Spinal cord (tissue), 10 donors: ENCODE measurements around the gene SGCA. TPM values are rescaled to one million over a fixed set of nuclear protein-coding genes. Genes with fewer than 3 reads are reported as not detected.
A peak's percentile ranks its signal among the peaks of the same experiment; 100 is the strongest.

Experiments used
- DNase-seq, 6 donors: peaks; one replicate each; pipeline versions ENCODE4 v3.0.0 to v3.0.0-alpha.2; 2013 to 2015; ENCODE audit warnings: low spot score in 6 of 6, low read depth in 4 of 6
- H3K27ac ChIP-seq: one replicate; pipeline ENCODE4 v1.5.1; 2013; ENCODE audit warnings: low read depth, low read length, control low read depth
- H3K27me3 ChIP-seq: one replicate; pipeline ENCODE4 v1.6.1; 2013; ENCODE audit warnings: low read length; ENCODE audit not compliant: control insufficient read depth, insufficient read depth
- H3K36me3 ChIP-seq: one replicate; pipeline ENCODE4 v1.6.1; 2013; ENCODE audit warnings: low read length; ENCODE audit not compliant: control insufficient read depth, insufficient read depth
- H3K4me1 ChIP-seq: one replicate; pipeline ENCODE4 v1.6.1; 2013; ENCODE audit warnings: low read length; ENCODE audit not compliant: control insufficient read depth, insufficient read depth
- H3K4me3 ChIP-seq: one replicate; pipeline ENCODE4 v1.5.1; 2013; ENCODE audit warnings: low read depth, low read length, control low read depth
- H3K9me3 ChIP-seq: one replicate; pipeline ENCODE4 v1.6.1; 2013; ENCODE audit warnings: low read length; ENCODE audit not compliant: control insufficient read depth, insufficient read depth
- WGBS: methylation state at CpG from one replicate; pipeline ENCODE4 v1.1.5; 2013; ENCODE audit warnings: missing lambda C conversion rate; ENCODE audit not compliant: insufficient coverage; 5-methylcytosine and 5-hydroxymethylcytosine counted together
- polyA plus RNA-seq, 2 donors: library from polyadenylated mRNA; unstranded; fragments of 120-200 nt; gene quantifications; one replicate each; pipeline ENCODE4 v1.2.1, GENCODE V29; 2013; ENCODE audit not compliant: insufficient read length in 2 of 2
- total RNA-seq, 2 donors: library from RNA; depleted of rRNA in 1 of 2; stranded (reverse); fragments of 120-200 nt in 1 of 2; fragments of >200 nt in 1 of 2; gene quantifications; one replicate each; pipeline versions ENCODE4 v1.2.3 to v1.2.4, GENCODE V29; 2013 to 2014
- donor health status: healthy.

SGCA gene
- total and polyA plus RNA-seq, 4 donors = 0.72 to 3.0 (median 1.2) TPM

DNA sequence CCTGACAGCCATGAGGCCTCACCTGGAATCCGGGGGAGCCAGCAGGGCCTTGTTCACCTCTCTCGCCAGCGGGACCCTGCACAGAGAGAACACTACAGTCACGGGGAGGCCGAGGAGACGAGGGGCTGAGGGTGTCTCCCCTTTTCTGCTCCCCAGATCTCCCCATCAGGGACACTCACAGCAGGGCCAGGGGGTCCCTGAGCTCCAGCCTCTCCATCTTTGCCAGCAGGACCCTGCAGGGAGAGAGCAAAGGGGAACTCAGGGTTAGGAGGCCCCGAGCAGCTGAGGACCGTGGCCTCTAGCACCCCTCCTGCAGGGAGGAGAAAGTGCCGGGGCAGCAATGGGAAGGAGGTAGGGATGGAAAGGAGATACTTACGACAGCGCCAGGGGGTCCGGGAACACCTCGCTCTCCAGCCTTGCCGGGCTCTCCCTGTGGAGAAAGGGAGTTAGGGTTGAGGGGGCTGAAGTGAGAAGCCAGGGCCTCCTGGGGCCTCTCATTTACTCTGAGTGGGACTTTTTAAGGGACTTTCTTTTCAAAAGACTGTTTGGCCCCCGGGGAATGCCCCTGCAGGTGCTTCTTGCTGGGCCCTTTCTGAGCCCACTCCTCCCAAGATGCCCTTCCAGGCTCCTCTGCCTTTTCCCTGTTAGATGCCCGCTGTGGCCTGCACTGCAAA lies 26.9 kb downstream of the SGCA start:
- no peaks in the 10 kb centered on the region for H3K27me3 ChIP-seq
- H3K4me3 ChIP-seq = no peak overlapping the region
- H3K27ac ChIP-seq = peak overlapping the region; percentile 52
- H3K9me3 ChIP-seq = no peaks in the 10 kb centered on the region
- no peaks in the 10 kb centered on the region for H3K36me3 ChIP-seq
- peaks cover 7% of the 10 kb centered on the region for H3K4me1 ChIP-seq
- WGBS = 85% methylated on average over 16 of the region's 16 CpGs
- no peak for DNase-seq

DNA sequence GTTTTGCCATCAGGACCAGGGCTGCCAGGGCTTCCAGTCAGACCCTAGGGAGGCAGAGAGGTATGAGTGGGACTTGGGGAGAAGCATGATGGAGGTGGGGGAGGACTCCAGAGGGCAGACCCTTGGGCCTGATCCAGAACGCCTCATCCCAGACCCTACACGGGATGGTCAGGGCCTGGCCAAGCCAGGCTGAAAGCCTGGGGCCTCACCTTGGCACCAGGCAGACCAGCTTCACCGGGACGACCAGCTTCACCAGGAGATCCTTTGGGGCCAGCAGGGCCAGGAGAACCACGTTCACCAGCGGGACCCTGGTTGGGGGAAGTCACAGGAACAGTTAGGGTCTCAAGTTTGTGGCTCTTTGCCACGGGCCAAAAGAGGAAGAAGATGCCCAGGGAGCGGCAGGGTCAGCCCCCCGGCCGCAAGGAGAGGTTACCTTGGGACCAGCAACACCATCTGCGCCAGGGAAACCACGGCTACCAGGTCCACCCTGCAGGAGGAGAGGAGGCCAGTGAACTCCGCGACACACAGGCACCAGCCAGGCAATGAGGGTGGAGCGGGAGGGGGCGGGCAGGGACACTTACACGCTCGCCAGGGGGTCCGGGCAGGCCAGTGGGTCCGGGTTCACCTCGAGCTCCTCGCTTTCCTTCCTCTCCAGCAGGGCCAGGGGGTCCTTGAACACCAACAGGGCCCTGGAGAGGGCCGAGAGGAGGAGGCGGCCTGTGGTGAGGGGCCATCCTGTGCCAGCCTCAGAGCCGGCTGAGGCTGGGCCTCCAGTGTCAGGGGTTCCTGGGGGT lies 28.5 kb downstream of the SGCA start:
- no peak for DNase-seq
- Histone ChIP-seq H3K27me3 (peaks cover 4% of the 10 kb centered on the region), H3K27ac (peak overlapping the region; percentile 93), H3K4me3 (no peak overlapping the region), H3K36me3 (no peaks in the 10 kb centered on the region), H3K4me1 (peaks cover 7% of the 10 kb centered on the region), H3K9me3 (no peaks in the 10 kb centered on the region)
- 84% methylated on average over 21 of the region's 25 CpGs for WGBS

DNA sequence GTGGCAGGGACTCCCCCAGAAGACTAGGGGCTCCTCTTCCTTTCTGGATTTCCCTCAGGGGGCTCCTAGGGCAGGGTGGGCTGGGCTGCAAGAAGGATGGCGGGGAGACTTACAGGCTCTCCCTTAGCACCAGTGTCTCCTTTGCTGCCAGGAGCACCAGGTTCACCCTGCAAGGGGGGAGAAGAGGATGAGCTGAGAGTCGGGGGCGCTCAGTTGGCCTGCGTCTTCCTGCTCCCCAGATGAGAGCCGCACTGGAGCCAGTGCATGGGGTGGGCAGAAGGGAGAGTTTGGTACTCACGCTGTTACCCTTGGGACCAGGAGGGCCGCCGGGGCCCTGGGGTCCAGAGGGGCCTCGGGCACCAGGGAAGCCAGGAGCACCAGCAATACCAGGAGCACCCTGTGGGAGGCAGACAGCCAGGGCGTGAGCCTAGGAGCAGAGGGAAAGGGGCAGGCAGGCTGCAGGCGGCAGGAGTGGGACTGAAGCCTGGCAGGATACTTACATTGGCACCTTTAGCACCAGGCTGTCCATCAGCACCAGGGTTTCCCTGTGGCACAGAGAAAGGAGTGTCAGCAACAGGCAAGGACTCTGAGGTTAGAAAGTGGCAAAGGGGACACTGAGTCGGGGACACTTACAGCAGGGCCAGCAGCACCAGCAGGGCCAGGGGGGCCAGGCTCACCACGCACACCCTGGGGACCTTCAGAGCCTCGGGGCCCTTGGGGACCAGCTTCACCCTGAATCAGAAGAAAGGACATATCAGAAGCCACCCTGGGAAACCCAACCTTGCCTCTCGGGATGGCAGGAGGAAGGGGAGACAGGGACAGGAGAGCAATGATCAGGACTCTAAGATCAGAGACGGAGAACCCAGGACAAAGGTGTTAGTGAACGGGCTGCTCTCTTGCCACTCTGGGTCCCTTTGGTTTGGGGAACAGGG lies 29.4 kb downstream of the SGCA start:
- Histone ChIP-seq H3K36me3 (no peaks in the 10 kb centered on the region), H3K4me1 (peaks cover 14% of the 10 kb centered on the region), H3K27me3 (peaks cover 11% of the 10 kb centered on the region), H3K27ac (peak overlapping the region; percentile 93), H3K9me3 (no peaks in the 10 kb centered on the region), H3K4me3 (no peak overlapping the region)
- no peak for DNase-seq
- 76% methylated on average over 16 of the region's 17 CpGs for WGBS

DNA sequence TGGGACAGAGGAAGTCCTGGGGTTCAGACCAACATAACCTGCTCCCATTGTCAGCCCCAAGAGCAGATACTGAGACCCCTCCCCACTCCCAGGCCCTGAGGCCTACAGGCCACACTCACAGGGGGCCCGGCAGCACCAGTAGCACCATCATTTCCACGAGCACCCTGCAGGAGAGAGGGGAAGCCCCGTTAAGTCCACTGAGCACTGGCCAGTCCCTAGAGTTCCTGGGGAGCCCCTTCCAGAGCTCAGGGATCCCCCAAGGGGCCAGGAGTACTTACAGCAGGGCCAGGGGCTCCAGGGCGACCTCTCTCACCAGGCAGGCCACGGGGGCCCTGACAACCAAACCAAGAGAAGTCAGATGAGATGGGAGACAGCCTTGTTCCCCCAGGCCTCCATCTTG lies 30.2 kb downstream of the SGCA start:
- DNase-seq = no peak
- Histone ChIP-seq H3K27ac (peak overlapping the region; percentile 93), H3K27me3 (peaks cover 20% of the 10 kb centered on the region), H3K36me3 (no peaks in the 10 kb centered on the region), H3K4me3 (no peak overlapping the region), H3K4me1 (peaks cover 22% of the 10 kb centered on the region), H3K9me3 (no peaks in the 10 kb centered on the region)
- 79% methylated on average over 5 of the region's 5 CpGs for WGBS

DNA sequence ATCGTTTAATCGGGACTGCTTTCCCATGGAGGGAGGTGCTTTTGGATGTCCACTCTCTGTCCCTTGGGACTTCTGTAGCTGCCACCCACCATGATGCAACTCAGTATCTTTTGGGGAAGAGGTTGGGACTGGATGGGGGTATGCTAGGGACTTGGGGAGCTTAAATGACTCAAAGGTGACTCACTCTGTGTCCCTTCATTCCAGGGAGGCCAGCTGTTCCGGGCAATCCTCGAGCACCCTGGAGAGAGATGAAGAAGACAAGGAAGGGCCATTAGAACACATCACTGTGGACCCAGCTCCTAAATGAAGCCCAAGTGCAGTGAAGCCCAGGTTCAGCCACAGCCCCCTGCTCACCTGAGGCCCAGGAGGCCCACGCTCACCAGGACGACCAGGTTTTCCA lies 31.0 kb downstream of the SGCA start:
- H3K27ac ChIP-seq = peak overlapping the region; percentile 93
- H3K27me3 ChIP-seq = peaks cover 28% of the 10 kb centered on the region
- H3K4me1 ChIP-seq = peaks cover 30% of the 10 kb centered on the region
- H3K4me3 ChIP-seq = peak overlapping the region; percentile 9
- no peaks in the 10 kb centered on the region for H3K9me3 ChIP-seq
- 81% methylated on average over 4 of the region's 6 CpGs for WGBS
- DNase-seq = no peak
- H3K36me3 ChIP-seq = no peaks in the 10 kb centered on the region

DNA sequence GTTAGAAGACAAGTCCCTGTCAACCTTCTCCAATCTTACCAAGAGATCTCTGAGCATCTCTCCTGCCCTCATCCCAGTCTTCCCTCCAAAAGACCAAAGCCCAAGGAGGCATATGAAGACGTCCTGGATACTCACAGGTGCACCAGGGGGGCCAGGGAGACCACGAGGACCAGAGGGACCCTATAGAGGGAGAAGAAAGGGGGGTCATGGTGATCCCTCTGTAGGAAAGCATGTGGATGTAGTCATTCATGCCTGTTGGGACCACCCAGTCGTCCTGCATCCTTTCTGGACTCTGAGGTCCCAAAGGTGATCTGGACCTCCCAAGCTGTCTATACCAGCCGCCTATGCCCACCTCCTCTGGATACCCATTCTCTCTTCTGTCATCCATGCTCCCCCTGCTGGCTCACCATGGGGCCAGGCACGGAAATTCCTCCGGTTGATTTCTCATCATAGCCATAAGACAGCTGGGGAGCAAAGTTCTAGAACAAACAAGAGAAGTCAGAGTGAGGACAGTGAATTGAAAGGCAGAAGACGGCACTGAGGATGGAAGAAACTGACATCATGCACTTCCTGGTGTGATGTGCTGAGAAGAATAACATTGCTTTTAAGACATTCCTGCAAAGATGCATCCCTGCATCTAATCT lies 32.3 kb downstream of the SGCA start:
- peak overlapping the region; percentile 62 for H3K4me3 ChIP-seq
- peak overlapping the region; percentile 93 for H3K27ac ChIP-seq
- 38% methylated on average over 5 of the region's 7 CpGs for WGBS
- peaks cover 26% of the 10 kb centered on the region for H3K4me1 ChIP-seq
- peak in 2 of 6 donors; percentile 66 to 70 for DNase-seq
- H3K27me3 ChIP-seq = peaks cover 41% of the 10 kb centered on the region
- no peaks in the 10 kb centered on the region for H3K9me3 ChIP-seq
- H3K36me3 ChIP-seq = no peaks in the 10 kb centered on the region

DNA sequence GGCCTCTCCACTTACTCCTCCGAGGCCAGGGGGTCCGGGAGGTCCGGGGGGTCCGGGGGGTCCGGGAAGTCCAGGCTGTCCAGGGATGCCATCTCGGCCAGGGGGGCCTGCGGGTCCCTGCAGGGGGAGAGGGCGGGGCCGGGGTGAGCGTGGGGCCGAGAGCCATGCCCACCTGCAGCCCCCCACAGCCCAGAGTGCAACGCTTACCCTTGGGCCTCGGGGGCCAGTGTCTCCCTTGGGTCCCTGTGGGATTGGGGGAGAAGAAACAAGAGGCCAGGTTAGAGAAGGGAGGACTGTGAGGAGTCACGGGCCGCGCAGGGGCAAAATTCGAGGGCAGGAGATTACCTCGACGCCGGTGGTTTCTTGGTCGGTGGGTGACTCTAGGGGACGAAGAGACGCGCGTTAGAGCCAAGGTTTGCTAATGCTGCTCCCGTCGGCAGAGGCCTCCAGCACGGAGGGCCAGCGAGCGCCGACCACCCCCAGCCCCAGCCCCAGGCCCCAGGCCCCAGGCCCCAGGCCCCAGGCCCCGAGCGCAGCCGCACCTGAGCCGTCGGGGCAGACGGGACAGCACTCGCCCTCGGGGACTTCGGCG lies 33.5 kb downstream of the SGCA start:
- H3K27ac ChIP-seq = peak overlapping the region; percentile 93

DNA sequence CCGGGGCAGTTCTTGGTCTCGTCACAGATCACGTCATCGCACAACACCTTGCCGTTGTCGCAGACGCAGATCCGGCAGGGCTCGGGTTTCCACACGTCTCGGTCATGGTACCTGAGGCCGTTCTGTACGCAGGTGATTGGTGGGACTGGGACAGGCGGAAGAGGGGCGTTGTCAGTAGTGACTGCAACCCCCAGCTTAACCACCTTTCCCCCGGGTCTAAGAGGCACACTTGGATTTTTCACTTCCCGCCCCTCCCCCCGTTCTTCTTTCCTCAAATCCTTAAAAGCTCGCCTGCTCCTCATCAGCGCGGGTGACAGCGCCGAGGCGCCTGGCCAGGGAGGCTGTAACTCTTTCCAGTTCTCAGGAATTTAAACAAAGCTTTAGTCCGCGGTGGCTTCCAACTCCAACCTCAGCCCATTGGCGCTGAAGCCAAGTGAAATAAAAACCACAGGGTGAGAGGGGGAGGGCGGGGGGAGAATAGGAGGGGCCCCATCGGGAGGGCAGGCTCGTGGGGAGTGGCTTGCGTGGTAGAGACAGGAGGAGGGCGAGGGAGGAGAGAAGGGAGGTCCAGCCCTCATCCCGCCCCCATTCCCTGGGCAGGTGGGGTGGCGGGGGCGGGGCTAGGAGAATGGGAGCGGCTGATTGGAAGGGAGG lies 34.1 kb downstream of the SGCA start:
- WGBS = 4% methylated on average over 17 of the region's 36 CpGs
- DNase-seq = peak in 4 of 6 donors; percentile 50 to 91 (median 60)
- peaks cover 57% of the 10 kb centered on the region for H3K27me3 ChIP-seq
- peak overlapping the region; percentile 93 for H3K27ac ChIP-seq
- no peaks in the 10 kb centered on the region for H3K36me3 ChIP-seq
- no peaks in the 10 kb centered on the region for H3K9me3 ChIP-seq
- H3K4me3 ChIP-seq = peak overlapping the region; percentile 62
- peaks cover 32% of the 10 kb centered on the region for H3K4me1 ChIP-seq

More for the DNA sequence above, 33.5 kb downstream of the SGCA start:
- H3K4me1 ChIP-seq = peaks cover 26% of the 10 kb centered on the region
- peaks cover 52% of the 10 kb centered on the region for H3K27me3 ChIP-seq
- H3K4me3 ChIP-seq = peak overlapping the region; percentile 62
- H3K9me3 ChIP-seq = no peaks in the 10 kb centered on the region
- no peaks in the 10 kb centered on the region for H3K36me3 ChIP-seq
- 38% methylated on average over 37 of the region's 41 CpGs for WGBS
- DNase-seq = no peak
